Cardiac fibroblast (primary cell): Measurements from ENCODE around the gene CCT5.
"Not testable (repeated sequence)": the region's sequence is repeated elsewhere in the genome, so short reads cannot be mapped to it uniquely, and the experiment has no call there.

Experiments
- DNase-seq, 2 donors: peaks; one replicate each; pipeline versions ENCODE4 v3.0.0 to v3.0.0-alpha.2; 2010; ENCODE audit warnings: low read depth in 2 of 2
- H3K4me3 ChIP-seq, 2 donors: replicated peaks in 1 of 2; 1 replicate in 1 of 2; 2 replicates in 1 of 2; pipeline ENCODE4 v1.5.1; 2011; ENCODE audit warnings: low read depth in 2 of 2, low read length in 2 of 2, mild to moderate bottlenecking in 2 of 2, moderate library complexity in 1 of 2
- TF ChIP-seq, protein P1 (sequence below): IDR thresholded peaks from one replicate; pipeline ENCODE4 v1.5.1; 2011; ENCODE audit warnings: low read depth, mild to moderate bottlenecking, low read length, inconsistent platforms

Gene CCT5

DNA sequence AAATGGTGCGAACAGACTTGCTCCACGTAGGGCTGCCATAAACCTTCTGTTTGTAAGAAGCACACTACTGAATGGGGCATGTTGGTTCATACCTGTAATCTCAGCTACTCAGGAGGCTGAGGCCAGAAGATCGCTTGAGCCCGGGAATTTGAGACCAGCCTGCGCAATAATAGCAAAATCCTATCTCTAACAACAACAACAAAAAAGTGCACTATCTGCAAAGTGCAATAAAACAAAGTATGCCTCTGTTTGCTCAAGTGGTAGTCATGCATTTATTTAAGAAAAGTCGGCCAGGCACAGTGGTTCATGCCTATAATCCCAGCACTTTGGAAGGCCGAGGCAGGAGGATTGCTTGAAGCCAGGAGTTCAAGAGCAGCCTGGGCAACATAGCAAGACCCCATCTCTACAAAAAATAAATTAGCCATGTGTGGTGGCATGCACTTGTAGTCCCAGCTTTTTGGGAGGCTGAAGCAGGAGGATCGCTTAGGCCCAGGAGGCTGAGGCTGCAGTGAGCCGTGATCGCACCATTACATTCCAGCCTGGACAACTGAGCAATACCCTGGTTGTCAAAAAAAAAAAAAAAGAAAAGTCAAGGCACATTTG is 5.6 kb upstream of the CCT5 start:
- H3K4me3 ChIP-seq = no peak overlapping the region
- TF ChIP-seq, protein P1, sequence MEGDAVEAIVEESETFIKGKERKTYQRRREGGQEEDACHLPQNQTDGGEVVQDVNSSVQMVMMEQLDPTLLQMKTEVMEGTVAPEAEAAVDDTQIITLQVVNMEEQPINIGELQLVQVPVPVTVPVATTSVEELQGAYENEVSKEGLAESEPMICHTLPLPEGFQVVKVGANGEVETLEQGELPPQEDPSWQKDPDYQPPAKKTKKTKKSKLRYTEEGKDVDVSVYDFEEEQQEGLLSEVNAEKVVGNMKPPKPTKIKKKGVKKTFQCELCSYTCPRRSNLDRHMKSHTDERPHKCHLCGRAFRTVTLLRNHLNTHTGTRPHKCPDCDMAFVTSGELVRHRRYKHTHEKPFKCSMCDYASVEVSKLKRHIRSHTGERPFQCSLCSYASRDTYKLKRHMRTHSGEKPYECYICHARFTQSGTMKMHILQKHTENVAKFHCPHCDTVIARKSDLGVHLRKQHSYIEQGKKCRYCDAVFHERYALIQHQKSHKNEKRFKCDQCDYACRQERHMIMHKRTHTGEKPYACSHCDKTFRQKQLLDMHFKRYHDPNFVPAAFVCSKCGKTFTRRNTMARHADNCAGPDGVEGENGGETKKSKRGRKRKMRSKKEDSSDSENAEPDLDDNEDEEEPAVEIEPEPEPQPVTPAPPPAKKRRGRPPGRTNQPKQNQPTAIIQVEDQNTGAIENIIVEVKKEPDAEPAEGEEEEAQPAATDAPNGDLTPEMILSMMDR = no peak
- no peak for DNase-seq

DNA sequence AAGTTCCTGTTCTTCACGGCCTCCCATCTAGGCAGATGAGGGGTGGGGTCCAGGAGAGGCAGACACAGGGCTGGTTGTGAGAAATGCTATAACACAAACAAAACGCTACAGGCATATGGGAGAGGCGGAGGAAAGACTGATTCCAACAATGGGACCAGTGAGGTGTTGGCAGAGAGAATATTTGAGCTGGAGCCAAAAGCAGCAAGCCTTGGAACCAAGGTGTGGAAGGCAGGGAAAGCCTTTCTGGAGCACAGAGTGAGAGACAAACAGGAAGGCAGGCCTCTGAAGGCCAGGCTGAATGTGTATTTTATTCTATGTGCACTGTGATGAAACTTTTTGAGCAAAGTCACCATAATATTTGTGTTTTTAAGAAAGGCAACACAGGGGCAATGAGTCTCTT is 3.3 kb upstream of the CCT5 start:
- H3K4me3 ChIP-seq = no peak overlapping the region
- TF ChIP-seq, protein P1 = no peak
- DNase-seq = no peak

DNA sequence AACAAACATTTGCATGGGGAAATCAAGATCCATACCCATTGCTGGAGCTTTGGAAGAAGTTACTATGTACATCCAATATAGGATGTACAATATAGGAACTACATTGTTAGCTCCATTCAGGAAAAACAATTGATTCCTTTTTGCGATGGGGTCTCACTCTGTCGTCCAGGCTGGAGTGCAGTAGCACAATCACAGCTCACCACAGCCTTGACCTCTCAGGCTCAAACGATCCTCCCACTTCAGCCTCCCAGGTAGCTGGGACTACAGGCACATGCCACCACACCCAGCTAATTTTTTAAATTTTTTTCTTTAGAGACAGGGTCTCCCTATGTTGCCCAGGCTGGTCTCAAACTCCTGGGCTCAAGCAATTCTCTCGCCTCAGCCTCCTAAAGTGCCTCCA is 2.9 kb upstream of the CCT5 start:
- DNase-seq, H3K4me3 ChIP-seq: not testable (repeated sequence)

DNA sequence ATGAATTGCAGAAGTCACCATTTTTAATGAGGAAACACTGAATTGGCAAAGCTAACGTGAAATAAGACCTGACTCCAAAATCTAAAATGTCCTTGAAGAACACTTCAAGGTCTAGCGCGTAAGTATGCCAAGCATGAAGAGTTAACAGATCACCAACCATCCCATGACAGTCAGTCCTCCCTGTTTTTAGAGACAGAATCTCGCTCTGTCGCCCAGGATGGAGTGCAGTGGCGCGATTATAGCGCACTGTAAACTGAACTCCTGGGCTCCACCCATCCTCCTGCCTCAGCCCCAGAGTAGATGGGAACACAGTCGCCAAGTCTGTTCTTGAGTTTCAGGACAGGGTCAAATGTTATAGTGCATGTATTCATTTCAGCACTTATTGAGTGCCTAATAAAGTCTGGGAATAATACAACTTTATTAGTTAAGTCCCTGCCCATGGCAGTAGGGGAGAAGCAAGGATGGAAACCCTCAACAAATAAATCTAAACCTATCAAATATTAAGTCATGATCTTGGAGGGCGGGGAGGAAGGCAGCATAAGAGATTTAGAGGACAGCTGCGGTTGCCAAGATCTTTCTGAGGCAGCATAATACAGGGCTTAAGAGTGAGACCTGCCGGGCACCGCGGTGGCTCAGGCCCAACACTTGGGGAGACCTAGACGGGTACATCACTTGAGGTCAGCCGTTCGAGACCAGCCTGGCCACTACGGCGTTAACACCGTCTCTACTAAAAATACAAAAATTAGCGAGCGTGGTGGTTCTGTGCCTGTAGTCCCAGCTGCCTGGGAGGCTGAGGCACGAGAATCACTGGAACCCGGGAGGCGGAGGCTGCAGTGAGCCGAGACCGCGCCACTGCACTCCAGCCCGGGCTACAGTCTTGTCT is 1.5 kb upstream of the CCT5 start:
- DNase-seq = no peak
- TF ChIP-seq, protein P1 = no peak
- peak overlapping the region; percentile 77 to 96 for H3K4me3 ChIP-seq

DNA sequence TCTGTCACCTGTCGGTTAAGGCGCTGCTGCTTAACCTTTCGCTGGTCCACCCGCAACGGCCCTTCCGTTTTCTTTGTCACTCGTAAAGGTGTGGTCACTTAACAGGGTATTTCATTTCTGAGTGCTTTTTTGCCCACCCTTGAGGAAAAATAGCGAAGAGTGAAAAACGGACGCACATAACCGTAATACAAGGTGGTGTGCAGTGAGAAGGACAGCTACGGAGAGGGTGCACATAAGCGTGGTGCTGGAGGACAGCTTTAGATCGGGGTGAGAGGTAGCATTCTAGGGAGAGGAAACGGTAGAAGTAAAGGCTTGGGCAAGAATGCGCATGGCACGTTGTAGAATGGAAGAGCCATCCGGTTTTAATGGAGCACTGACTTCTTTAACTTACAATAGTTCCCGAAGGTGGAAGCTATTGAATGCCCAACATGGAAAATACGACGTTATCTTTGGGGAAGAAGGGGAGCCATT is 761 bp downstream of the CCT5 start:
- H3K4me3 ChIP-seq = peak overlapping the region; percentile 77 to 96
- DNase-seq = peak; percentile 32 to 43
- TF ChIP-seq, protein P1 = no peak

DNA sequence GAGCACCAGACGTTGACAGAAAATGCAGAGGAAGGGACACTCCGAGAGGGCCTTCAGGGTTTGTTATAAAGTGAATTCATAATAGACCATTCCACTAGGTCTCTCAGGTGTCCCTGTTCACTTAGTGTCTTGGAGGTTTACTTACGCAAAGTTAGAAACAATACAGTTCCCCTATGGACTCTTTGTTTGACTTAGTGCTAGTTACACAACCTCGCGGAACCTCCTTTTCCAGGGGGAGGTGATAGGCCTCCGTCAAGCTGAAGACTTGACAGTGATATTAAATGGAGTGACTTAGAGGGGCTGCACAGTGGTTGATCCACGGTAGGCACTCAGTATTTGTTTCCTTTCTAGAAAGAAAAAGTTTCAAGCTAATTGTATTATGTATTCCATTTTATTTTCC is 1.3 kb downstream of the CCT5 start:
- no peak for DNase-seq
- TF ChIP-seq, protein P1 = no peak
- H3K4me3 ChIP-seq = peak overlapping the region; percentile 77 to 96

DNA sequence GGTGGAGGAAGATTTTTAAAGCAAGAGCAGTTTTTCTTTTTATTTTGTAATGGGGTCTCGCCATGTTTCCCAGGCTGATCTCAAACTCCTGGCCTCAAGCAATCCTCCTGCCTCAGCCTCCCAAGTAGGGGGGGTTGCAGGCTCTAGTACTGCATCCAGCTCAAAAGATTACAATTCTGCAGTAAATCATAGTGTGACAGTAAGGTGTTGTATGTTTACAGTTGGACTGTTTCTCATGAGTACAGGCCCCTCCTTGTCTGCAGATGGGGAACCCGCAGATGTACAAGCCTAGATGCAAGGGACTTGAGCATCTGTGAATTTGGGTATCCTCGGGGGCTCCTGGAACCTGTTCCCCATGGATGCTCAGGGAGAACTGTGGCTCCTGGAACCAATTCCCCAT is 3.3 kb downstream of the CCT5 start:
- no peak for DNase-seq
- no peak overlapping the region for H3K4me3 ChIP-seq
- TF ChIP-seq, protein P1 = no peak
